Osteoblast (primary cell): ENCODE results near the gene PRCC. TPM values are rescaled to one million over a fixed set of nuclear protein-coding genes. Genes with fewer than 3 reads are reported as not detected.

Experiments
- DNase-seq: peaks from one replicate; pipeline ENCODE4 v3.0.0; 2011; ENCODE audit warnings: low spot score, mixed read lengths; ENCODE audit not compliant: insufficient read length; ENCODE audit errors: missing footprints
- H2AFZ ChIP-seq: 2 replicates; pipeline ENCODE4 v1.6.0; 2011; ENCODE audit warnings: mild to moderate bottlenecking, low read length
- H3K27ac ChIP-seq: 2 replicates; pipeline ENCODE4 v1.5.1; 2011; ENCODE audit warnings: mild to moderate bottlenecking, low read depth, low read length, moderate library complexity
- H3K27me3 ChIP-seq: 2 replicates; pipeline ENCODE4 v1.6.0; 2012; ENCODE audit warnings: mild to moderate bottlenecking, control low read depth, inconsistent platforms, low read length, moderate library complexity; ENCODE audit not compliant: insufficient read depth
- H3K36me3 ChIP-seq: 2 replicates; pipeline ENCODE4 v1.5.1; 2011; ENCODE audit warnings: mild to moderate bottlenecking, low read length, control low read depth, moderate library complexity; ENCODE audit not compliant: insufficient read depth
- H3K4me1 ChIP-seq: 2 replicates; pipeline ENCODE4 v1.5.1; 2011; ENCODE audit warnings: mild to moderate bottlenecking, low read length, control low read depth, moderate library complexity; ENCODE audit not compliant: insufficient read depth
- H3K4me2 ChIP-seq: 2 replicates; pipeline ENCODE4 v1.6.0; 2011; ENCODE audit warnings: mild to moderate bottlenecking, low read length; ENCODE audit not compliant: insufficient read depth
- H3K4me3 ChIP-seq: fragments of 200-600 bp; sonication (generic); 3 replicates; pipeline ENCODE4 v1.5.1; 2012; ENCODE audit warnings: mild to moderate bottlenecking, low read length, inconsistent platforms; ENCODE audit not compliant: insufficient read depth
- H3K79me2 ChIP-seq: 2 replicates; pipeline ENCODE4 v1.6.0; 2012; ENCODE audit warnings: mild to moderate bottlenecking, low read length, control low read depth, inconsistent platforms; ENCODE audit not compliant: insufficient read depth
- H3K9me3 ChIP-seq: 2 replicates; pipeline ENCODE4 v1.5.1; 2011; ENCODE audit warnings: low read depth, low read length, control low read depth
- H4K20me1 ChIP-seq: 2 replicates; pipeline ENCODE4 v1.6.0; 2012; ENCODE audit warnings: mild to moderate bottlenecking, low read length, control low read depth; ENCODE audit not compliant: insufficient read depth
- CTCF ChIP-seq: IDR thresholded peaks from 2 replicates; pipeline ENCODE4 v1.5.1; 2011; ENCODE audit warnings: mild to moderate bottlenecking, low read depth, low read length, moderate library complexity; ENCODE audit errors: extremely low read depth
- total RNA-seq: library from RNA; depleted of rRNA; stranded (reverse); fragments of >200 nt; gene quantifications from 2 replicates; pipeline ENCODE4 v1.2.3, GENCODE V29; 2012

Gene PRCC
- total RNA-seq, 1 donor, result 22.8 TPM

GRCh38 chr1:156777573-156777972 is 10.2 kb downstream of the PRCC start:
- Histone ChIP-seq H3K27ac (no peak overlapping the region), H2AFZ (no peak overlapping the region), H3K27me3 (no peaks in the 10 kb centered on the region), H4K20me1 (peaks cover 71% of the 10 kb centered on the region), H3K4me1 (peaks cover 16% of the 10 kb centered on the region), H3K4me3 (no peak overlapping the region), H3K9me3 (no peaks in the 10 kb centered on the region), H3K36me3 (peaks cover 10% of the 10 kb centered on the region), H3K4me2 (no peak overlapping the region), H3K79me2 (peaks cover 86% of the 10 kb centered on the region)
- DNase-seq, result no peak
- TF ChIP-seq CTCF, result no peak

- peaks cover 36% of the 10 kb centered on the region for H3K36me3 ChIP-seq
- peak overlapping the region; percentile 11 for H3K4me2 ChIP-seq
- peaks cover 81% of the 10 kb centered on the region for H3K79me2 ChIP-seq
Measured at GRCh38 chr1:156781585-156782186, 14.4 kb downstream of the PRCC start.

GRCh38 chr1:156785458-156785857 is 18.1 kb downstream of the PRCC start:
- no peak overlapping the region for H3K4me2 ChIP-seq
- H3K4me3 ChIP-seq, result no peak overlapping the region
- no peaks in the 10 kb centered on the region for H3K9me3 ChIP-seq
- no peaks in the 10 kb centered on the region for H3K27me3 ChIP-seq
- H3K27ac ChIP-seq, result no peak overlapping the region
- H3K36me3 ChIP-seq, result peaks cover 54% of the 10 kb centered on the region
- no peak overlapping the region for H2AFZ ChIP-seq
- H3K4me1 ChIP-seq, result peaks cover 16% of the 10 kb centered on the region
- no peak for DNase-seq
- peaks cover 43% of the 10 kb centered on the region for H4K20me1 ChIP-seq
- H3K79me2 ChIP-seq, result peaks cover 73% of the 10 kb centered on the region
- TF ChIP-seq CTCF, result no peak

More at GRCh38 chr1:156781585-156782186, 14.4 kb downstream of the PRCC start:
- Histone ChIP-seq H3K4me1 (peaks cover 16% of the 10 kb centered on the region), H4K20me1 (peaks cover 56% of the 10 kb centered on the region), H3K27me3 (no peaks in the 10 kb centered on the region), H2AFZ (no peak overlapping the region), H3K27ac (peak overlapping the region; percentile 69), H3K9me3 (no peaks in the 10 kb centered on the region), H3K4me3 (no peak overlapping the region)
- no peak for TF ChIP-seq CTCF
- peak; percentile 72 for DNase-seq

- Histone ChIP-seq H3K4me3 (no peak overlapping the region), H3K4me1 (peaks cover 5% of the 10 kb centered on the region), H3K27me3 (no peaks in the 10 kb centered on the region), H4K20me1 (peaks cover 39% of the 10 kb centered on the region), H3K36me3 (peaks cover 59% of the 10 kb centered on the region), H2AFZ (no peak overlapping the region), H3K79me2 (peaks cover 70% of the 10 kb centered on the region), H3K9me3 (no peaks in the 10 kb centered on the region), H3K27ac (no peak overlapping the region), H3K4me2 (no peak overlapping the region)
- no peak for DNase-seq
- no peak for TF ChIP-seq CTCF
Measured at GRCh38 chr1:156786640-156787039, 19.3 kb downstream of the PRCC start.
